HG03521 (cell line): Measurements from ENCODE around the gene MTG2.
"Not testable (repeated sequence)": the region's sequence is repeated elsewhere in the genome, so short reads cannot be mapped to it uniquely, and the experiment has no call there.

Experiments
- ATAC-seq: cut with Tn5 transposase; IDR thresholded peaks from one replicate; pipeline ENCODE4 v1.9.1; 2021; ENCODE audit warnings: mild to moderate bottlenecking, moderate library complexity; ENCODE audit not compliant: unreplicated experiment

Gene MTG2

DNA sequence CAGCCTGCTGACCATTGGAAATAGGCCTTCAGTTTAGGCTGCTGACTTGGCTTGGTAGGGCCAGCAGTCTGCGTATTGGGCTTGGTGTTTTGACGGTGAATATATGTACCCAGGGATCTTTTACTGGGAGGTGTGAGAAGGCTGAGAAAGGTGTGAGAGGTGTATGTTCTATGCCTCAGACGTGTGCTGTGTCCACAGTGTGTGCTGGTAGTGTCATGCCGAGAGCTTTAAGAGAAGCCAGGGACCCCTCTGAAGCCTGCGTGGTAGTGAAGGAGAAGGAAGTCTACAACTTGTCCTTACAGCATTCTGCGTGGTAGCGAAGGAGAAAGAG is 37.2 kb upstream of the MTG2 start:
- ATAC-seq: no peak

DNA sequence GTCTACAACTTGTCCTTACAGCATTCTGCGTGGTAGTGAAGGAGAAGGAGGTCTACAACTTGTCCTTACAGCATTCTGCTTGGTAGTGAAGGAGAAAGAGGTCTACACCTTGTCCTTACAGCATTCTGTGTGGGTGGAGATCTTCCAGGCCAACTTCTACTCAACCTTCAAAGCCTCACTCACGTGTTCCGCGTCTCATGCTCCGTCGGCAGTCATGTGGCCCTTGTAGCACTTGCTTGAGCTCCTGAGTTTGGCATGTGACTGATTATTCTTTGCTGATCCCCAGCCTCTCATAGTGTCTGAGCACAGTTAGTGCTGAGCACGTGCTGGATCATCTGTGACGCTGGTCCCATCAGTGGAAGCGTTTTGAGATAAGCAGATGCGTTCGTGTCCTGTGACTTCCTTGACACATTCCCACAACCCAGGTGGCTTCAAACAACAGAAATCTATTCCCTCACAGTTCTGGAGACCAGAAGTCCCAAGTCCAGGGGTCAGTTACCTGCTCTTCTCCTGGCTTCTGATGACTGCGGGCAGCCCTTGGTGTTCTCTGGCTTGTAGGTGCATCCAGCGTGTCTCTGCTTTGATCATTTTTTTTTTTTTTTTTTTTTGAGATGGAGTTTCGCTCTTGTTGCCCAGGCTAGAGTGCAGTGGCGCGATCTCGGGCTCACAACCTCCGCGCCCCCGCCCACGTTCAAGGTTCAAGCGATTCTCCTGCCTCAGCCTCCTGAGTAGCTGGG is 36.6 kb upstream of the MTG2 start:
- no peak for ATAC-seq

DNA sequence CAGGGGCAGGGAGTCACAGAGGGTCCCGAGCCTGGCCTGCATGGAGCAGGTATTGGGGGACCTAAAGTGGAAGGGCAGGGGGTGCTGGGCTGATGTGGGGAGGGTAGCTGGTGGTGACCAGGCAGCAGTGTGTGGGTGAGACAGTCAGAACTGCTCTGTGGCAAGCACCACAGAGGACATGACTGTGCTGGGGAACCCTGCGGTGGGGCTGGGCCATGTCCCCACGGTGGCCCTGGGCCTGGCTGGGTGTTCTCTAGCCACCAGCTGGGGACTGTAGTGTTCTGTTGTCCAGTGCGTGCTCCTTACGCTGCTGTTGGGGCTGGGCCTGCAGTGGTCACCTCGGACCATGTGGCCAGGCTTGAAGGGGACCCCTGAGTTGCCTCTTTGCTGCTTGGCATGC is 35.7 kb upstream of the MTG2 start:
- no peak for ATAC-seq

DNA sequence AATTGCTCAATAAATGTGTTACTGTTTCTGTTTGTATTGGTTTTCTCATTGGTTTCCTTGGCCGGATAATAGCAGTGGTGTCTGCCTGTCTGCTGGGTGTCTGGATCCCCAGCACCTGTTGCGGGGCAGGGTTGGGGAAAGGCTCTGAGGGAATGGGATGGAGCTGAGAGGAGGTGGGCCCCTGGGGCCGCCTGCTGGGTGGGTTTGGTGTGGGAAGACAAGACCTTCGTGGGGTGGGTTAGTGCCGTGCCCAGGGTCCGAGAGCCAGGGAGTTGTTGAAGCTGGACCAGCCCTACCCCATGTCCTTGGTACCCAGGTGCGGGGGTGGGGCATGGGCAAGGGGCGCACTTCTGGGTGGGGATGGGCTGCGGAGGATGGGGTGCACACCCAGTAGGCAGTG is 35.3 kb upstream of the MTG2 start:
- no peak for ATAC-seq

DNA sequence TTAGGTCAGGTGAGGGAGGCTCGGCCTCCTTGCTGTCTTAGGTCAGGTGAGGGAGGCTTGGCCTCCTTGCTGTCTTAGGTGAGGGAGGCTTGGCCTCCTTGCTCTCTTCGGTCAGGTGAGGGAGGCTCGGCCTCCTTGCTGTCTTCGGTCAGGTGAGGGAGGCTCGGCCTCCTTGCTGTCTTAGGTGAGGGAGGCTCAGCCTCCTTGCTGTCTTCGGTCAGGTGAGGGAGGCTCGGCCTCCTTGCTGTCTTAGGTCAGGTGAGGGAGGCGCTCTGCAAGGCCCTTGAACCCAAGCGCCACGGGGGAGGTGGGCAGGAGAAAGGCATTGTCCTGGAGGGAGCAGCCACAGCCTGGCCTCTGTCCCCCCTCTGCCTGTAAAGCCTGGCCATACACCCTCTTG is 34.4 kb upstream of the MTG2 start:
- ATAC-seq: not testable (repeated sequence)

DNA sequence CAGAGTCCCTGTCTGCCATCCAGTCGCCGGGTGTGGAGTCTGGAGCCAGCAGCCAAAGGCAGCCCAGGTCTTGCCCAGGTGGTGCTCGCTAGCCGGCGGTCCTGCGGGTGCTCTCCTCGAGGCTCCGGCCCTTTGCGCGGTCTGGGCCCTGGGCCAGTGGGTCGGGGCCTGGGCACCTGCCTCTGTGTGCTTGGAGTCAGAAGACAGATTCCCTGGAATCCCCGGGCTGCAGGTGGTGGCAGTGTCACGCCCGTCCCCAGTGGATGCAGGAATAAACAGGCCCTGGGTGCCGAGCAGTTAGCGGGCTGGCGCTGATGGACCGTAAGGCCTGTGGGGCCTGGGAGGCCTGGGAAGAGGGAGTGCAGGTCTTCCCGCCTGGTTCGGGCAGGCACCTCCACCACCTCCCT is 33.9 kb upstream of the MTG2 start:
- no peak for ATAC-seq

DNA sequence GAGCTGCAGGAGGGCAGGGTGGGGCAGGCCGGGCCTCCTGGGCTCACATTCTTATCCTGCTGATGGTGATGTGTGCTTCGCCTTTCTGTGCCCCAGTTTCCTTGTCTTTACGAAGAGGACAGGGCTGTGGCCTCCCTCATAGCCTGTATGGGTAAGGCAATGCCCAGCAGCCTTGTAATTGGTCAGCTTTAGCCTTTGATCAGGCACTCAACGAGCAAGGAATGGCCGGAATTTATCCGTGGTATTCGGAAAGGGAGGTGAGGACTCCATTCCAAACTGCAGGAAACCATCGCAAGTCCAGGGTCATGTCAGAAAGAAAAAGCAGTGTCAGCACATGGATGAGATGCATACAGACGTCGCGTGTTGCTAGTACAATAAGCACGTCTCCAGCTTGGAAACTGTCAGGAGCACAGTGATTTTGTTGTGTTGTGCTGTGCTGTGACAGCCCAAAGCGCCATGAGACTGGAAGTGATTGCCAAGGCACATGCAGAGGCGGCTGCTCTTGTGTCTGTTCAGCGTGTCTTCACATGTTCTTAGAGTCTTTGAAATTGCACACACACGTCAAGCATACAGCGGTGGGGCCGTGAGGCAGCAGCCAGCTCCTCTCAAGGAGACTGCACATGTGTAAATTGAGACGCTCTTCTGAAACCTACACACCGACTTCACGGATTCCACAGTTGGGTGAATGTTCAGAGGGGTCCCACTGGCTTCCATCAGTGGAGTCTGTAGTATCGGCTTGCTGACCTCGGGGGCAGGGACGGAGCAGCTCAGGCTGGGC is 33.1 kb upstream of the MTG2 start:
- no peak for ATAC-seq

DNA sequence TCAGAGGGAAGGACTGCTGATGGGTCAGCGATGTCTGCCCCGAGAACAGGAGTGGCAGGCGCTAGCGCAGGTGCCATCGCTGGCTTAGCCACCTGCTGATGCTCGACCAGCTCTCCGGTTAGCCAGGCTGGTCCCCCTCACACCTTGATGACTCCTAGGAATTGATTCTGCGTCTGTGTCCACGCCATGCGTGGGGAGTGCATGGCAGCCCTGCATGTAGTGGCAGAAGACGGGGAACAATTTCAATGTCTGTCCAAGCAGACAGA is 32.6 kb upstream of the MTG2 start:
- ATAC-seq: no peak

DNA sequence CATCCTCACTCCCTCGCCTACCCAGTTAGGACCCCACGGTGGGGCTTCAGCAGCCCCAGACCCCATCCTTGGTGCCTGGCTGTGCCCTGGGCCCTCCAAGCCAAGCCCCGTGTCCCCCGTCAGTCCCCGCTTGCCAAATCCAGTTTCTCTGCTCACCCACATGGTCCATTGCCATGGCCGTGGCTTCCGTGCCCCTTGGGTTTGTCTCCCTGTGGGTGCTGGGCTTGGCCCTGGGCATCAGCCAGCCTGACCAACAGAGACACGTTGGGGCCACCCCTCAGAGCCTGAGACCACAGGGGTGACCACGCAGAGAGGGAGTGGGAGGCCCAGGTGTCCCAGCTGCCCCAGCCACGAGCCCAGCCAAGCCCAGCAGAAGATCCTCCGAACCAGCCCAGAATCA is 31.6 kb upstream of the MTG2 start:
- ATAC-seq: no peak

DNA sequence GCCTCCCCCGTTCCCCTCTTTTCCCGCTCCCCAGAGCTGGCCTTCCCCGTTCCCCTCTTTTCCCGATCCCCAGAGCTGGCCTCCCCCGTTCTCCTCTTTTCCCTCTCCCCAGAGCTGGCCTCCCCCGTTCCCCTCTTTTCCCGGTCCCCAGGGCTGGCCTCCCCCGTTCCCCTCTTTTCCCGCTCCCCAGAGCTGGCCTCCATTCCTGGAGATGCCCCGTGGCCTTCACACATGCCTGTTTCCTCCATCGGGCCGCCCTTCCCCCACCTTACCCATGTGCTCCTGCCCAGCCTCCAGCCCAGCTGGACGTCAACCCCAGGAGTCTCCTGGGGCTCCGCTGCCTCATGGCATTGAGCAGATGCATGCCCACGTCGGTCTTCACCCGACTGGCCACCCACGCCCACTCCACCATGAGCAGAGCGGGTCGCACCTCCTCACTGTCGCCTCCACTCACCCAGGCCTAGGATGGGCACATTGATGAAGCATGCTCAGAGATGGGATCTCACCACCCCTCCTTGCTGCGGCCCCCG is 30.9 kb upstream of the MTG2 start:
- no peak for ATAC-seq

DNA sequence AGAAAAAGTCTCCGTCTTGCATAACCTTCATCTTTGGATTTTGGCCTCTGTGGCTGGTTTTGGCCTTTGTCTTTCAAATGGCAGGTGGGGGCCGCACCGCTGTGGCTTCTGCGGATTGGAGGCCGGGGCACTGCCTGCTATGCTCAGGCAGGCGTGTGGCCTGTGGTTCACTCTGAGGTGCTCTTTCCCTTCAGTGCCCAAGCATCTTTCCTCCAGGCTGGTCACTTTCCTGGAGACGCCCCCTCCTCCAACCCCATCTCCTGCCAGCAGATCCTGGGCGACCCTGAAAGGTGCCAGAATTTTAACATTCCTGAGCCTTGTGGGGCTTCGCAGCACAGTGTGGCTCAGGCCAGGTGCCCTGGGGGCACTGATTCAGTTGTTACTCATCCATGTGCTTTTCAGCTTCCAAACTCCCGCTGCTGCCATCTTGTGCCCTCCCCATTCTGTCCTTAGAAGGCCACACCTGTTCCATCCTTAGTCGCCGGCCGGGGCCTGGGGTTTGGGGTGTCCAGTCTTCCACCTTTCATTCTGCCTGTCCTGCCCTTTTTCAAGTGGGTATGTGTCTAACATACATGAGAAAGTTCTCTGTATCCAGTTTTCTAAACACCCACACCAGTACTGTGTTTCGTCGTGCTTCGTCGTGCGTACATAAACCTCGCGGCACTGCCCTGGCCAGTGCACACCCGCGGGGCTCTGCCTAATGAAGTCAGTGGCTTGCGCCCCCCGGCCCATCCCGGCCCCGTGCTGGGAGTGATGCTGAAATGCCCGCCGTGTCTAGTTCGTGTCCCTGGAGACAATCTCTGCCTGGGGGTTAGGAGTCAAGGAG is 27.2 kb upstream of the MTG2 start:
- ATAC-seq: no peak

DNA sequence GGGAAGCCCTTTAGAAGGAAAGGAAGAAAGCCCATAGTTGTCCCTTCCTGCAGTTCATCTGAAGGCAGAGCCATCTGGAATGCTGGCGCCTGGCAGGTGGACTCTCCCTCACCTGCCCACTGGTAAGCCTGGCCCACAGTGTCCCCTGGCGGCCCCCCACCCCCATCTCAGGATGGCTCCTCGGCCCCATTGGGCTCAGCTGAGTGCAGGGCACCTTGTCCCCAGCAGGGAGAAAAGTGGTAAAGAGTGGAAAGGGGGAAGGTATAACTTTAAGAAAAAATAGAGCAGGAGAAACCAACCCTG is 26.6 kb upstream of the MTG2 start:
- ATAC-seq: no peak

DNA sequence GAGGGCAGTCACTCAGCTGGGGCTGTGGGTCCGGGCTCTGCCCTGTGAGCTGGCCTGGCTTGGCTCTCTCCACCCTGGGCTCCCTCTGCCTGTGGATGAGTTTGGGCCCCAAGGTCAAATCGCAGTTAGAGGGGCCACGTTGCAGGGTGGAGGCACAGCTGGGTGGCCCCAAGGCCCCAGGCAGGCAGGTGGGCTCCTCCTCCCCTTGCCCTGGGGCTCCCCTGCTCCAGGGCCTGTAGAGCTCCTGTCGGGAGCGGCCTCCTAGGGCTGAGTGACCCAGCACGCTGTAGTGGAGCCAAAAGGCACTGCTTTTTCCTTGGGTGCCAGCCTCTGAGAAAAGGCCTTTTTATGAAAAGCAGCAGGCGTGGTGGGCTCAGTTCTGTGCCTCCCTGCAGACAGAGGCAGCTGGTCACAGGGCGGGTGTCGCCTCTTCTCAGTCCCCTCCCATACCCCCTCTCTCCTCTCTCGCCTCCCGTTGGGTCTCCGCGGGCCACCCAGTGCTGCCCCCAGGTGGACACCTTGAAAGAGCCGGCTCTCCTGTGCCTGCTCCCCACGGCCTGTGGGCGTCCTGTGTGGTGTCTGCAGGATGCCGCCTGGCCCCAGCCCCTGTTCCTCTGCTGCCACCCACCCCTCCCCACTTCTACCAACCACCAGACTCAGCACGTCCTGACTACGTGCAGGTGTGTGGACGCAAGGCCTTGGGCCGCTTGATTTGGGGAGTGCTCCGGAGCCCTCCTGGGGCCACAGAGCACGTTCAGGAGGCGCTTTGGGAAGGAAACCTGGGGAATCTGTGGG is 26.0 kb upstream of the MTG2 start:
- no peak for ATAC-seq

DNA sequence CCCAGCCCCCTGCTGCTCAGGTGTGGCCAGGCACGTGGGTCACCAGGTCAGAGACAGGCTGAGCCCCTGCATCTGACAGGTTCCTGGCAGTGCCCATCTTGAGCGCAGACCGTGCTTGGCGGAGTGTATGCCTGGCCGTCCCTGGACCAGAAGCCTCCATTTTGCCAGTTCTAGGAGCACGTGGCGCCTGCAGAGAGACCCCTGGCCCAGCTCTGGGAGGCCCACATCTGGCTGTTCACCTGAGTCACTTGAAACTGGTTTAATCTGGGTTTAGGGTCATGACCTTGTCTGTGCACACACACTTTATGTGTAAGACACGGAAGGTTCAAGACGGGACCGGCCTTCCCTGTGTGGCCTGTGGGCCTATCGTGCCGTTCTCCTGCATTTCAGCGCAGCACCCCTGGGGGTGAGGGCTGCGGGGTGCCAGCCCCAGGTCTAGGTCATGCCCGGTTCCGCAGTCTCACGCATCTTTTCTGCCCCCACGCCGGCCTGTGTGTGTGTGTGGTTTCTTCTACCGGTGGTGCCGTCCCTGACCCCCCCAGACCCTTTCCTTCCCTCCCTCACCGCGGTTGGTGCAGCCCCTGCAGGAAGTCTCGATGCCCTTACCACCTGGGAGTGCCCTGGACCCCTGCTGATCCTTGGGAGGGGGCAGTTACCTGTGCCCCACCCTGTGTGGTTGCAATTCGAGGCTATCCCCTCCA is 25.3 kb upstream of the MTG2 start:
- ATAC-seq: no peak

DNA sequence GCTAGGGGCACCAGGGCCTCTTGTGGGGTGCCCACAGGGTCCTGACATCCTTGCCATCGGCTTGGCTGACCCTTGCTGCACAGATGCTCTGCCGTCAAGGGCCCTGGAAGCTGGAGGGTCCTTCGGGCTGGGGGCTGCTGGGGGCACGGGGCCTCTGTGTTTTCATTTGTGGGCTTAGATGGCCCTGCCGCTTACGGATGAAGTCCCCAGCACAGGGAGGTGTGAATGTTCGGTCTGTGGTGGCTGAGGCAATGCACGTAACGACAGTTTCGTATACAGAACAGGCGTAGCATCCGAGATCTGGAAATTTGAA is 24.8 kb upstream of the MTG2 start:
- no peak for ATAC-seq

DNA sequence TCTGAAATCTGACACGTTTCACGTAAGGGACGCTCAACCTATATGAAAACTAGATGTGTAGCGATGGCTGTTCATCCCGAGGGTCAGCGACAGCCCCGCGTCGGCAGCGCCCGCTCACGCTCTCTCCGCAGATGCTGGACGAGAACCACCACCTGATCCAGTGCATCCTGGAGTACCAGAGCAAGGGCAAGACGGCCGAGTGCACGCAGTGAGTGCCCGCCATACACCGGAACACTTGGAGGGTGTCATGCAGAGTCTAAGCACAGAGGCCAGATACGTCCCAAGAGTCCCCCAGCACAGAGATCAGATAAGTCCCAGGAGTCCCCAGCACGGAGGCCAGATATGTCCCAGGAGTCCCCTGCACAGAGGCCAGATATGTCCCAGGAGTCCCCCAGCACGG is 24.3 kb upstream of the MTG2 start:
- no peak for ATAC-seq

DNA sequence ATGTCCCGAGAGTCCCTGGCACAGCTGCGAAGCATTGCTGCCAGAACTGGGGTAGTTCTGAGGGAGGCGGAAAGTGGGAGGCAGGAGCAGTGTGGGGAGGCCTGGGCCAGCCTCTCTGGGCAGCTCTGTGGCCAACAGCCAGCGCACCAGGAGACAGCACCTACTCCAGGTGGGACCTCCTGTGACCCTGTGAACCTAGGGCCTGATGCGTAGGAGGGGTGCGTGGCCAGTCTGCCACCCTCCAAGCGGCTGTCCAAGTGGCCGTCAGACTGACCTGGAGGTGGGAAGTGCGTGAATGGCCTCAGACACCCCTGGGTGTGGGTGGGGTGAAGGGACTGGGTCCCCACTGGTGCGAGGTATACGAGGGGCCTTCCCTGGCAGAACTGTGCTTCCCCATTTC is 23.8 kb upstream of the MTG2 start:
- ATAC-seq: no peak

DNA sequence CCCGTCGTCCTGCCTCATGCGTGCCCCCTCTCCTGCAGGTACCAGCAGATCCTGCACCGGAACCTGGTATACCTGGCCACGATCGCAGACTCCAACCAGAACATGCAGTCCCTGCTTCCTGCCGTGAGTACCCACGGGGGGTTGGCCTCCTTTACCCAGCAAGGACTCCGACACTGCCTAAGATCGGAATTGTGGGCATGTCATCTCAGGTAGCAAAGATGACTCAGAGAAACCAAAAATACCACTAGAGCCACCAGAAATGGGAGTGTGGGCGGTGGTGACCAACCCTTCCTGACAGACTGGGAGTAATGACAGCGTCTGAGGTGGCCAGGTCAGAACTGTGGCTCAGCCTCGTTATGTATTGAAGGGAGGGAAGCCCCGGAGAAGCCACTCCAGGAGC is 23.0 kb upstream of the MTG2 start:
- ATAC-seq: no peak

DNA sequence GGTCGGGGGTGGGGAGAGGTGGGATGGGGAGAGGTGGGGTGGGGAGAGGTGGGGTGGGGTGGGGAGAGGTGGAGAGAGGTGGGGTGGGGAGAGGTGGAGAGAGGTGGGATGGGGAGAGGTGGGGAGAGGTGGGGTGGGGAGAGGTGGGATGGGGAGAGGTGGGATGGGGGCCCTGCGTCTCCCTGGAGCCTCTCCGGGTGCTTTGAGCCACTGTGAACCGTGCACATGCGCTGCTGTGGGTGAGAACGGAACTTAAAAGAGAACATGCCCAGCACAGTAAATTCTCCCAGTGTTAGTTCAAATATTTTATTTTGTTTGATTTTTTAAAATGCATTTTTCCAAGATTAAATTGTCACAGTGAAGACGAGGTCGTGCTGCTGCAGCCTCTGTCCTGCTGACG is 22.6 kb upstream of the MTG2 start:
- ATAC-seq: no peak

DNA sequence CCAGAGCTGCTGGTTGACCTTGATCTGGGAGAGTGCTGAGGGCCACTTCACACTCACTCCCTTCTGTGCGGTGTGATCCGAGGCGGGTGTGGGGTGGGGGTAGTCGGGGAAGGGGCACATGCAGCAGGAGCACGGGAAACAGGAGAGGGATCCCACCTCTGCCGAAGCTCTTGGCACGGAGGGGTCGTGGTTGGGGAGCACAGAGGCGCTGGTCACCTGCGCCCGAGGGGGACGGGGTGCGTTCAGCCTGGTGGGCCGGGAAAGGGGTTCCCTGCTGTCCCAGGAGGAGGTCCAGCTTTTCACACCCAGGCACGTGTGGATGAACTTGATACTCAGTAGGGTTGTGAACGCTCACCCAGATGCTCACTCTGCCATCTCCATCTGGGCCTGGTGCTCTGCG is 22.0 kb upstream of the MTG2 start:
- ATAC-seq: no peak

DNA sequence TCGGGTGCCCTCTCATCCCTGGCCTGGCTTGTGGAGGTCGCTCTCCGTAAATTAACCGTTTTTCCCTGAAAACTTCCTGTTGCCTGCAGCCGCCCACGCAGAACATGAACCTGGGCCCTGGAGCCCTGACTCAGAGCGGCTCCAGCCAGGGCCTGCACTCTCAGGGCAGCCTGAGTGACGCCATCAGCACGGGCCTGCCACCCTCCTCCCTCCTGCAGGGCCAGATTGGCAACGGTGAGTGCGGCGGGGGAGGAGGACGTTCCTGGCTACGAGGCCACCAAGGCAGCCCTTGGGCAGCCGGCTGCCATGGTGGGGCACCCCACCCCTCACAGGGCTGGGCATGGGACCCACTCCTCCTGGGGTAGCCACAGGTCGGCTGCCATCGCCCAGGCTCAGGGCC is 21.5 kb upstream of the MTG2 start:
- no peak for ATAC-seq
